GM18858 (cell line): ENCODE measurements around the gene NFIA.
"Not testable (repeated sequence)": the region's sequence is repeated elsewhere in the genome, so short reads cannot be mapped to it uniquely, and the experiment has no call there.

Source experiments
- ATAC-seq: cut with Tn5 transposase; IDR thresholded peaks from one replicate; pipeline ENCODE4 v1.9.1; 2021; ENCODE audit not compliant: unreplicated experiment

NFIA gene

GRCh38 chr1:61125895-61126294 is 43.5 kb downstream of the NFIA start:
- no peak for ATAC-seq

DNA sequence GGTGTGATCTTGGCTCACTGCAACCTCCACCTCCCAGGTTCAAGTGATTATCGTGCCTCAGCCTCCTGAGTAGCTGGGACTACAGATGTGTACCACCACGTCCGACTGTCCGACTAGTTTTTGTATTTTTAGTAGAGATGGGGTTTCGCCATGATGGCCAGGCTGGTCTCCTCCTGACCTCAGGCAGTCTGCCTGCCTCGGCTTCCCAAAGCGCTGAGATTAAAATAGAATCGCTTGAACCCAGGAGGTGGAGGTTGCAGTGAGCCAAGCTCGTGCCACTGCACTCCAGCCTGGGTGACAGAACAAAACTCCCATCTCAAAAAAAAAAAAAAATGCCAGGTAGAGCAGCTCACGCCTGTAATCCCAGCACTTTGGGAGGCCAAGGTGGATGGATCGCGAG is 44.5 kb downstream of the NFIA start:
- not testable (repeated sequence) for ATAC-seq

- ATAC-seq: no peak
Measured at GRCh38 chr1:61130338-61131000, 48.1 kb downstream of the NFIA start.

- ATAC-seq: no peak
Measured at GRCh38 chr1:61131248-61131647, 48.9 kb downstream of the NFIA start.

- no peak for ATAC-seq
Measured at GRCh38 chr1:61131716-61132115, 49.4 kb downstream of the NFIA start.

DNA sequence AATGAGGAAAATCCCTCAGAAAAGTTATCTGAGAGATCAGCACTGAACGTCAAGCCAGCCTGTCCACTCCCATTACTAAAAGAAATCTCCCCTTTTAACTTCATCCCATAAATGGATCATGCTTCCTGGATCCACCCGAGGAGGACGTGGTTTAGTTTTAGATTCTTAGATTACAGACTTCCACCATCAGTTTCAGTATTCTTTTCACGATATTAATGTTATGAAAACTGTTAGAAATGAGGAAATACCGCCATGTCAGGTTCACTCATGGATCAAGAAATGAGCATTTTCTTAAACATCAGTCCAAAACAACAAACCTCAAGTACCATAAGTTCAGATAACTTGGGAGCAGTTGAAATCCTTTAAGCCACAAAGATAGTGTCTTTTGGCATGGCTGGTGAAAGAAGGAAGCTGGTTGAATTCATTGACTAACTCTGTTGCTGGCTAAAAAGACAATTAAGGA is 49.8 kb downstream of the NFIA start:
- no peak for ATAC-seq

GRCh38 chr1:61132645-61133334 is 50.4 kb downstream of the NFIA start:
- no peak for ATAC-seq

DNA sequence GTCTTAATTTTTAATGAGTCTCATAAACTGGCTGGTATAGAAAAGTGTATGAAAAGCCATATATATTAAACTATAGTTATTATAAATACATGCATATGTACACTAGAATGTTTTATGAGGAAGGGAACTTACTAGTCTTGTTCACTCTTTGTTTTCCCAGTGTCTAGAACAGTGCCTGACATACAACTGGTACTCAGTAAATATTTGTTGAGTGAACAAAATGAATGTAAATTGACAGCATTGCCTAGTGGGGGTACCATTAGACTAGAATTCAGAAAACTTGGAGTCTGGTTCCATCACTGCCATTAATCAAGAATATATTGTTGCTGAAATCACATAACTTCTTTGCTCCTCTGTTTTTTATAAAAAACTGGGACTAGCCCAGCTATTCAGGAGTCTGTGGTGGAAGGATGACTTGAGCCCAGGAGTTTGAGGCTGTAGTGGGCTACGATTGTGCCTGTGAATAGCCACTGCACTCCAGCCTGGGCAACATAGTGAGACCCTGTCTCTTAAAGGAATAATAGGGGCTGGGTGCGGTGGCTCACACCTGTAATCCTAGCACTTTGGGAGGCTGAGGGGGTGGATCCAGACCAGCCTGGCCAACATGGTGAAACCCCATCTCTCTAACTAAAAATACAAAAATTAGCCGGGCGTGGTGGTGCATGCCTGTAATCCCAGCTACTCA is 51.1 kb downstream of the NFIA start:
- ATAC-seq: no peak

GRCh38 chr1:61135291-61135690 is 52.9 kb downstream of the NFIA start:
- no peak for ATAC-seq

- no peak for ATAC-seq
Measured at GRCh38 chr1:61138305-61138704, 55.9 kb downstream of the NFIA start.

- no peak for ATAC-seq
Measured at GRCh38 chr1:61138921-61139774, 56.8 kb downstream of the NFIA start.

DNA sequence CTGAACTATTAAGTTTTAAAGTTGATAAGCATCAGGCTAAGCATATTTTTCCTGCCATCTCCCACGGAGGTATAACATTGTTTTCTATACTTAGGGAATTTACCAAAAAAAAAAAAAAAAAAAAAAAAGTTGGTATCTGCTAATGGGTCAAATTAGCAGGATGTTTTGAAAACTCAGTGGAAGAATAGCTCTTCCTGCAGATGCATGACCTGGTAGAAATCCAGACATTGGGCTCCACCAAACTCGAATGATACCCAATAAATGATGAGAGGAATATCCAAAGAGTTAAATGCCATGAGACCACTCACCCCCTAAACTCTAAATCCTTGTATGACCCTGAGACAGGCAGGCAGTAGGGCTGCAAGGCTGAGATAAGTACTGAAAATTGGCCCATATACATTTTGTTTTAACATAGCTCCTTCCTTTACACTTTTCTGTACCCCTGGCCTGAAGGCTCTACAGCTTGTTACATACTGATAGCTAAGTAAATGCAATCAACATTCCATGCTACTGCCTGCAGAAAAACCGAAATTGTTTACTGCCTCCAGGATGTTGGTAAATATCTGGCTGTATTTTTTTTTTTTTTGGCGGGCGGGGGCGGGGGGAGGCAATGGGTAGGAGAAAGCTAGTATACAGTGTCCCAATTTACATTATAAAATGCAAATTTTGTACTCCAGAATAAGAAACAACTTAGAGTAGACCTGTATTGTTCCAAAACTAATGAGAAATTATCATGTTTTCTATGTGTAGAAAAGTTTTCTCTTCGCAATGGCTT is 57.6 kb downstream of the NFIA start:
- no peak for ATAC-seq

- ATAC-seq: no peak
Measured at GRCh38 chr1:61140778-61141177, 58.4 kb downstream of the NFIA start.

DNA sequence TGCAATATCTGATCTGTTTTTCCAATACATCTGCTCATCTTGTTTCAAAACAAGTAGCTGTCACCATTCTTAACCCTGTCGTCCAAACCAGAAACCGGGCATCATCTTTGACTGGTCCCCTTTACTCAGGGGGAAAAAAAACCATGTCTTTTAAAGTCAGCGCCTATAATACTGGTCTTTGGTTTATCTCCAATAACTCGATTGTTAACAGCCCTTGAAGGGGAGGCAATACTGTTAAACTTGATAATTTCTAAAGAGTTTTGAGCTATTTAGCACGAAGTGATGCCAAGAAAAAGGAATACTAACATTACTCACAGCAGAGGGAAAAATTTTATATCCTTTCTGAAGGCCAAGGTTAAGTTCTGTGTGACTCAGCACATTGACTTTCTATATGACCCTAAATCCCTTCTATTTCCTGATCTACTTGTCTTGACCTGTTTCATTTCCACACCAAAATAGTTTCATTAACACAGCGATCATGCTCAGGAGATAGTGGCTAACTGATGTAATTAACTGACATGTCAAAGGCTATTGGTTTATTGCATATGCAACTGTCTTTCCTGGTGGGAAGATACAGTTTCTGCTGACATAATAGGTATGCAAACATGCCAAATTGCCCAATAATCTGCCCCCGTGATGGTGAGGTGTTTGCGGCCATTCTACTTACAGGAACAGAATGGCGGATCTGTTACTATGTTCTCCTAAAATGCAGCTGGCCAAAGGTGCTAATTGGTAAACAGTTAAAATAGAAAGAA is 59.1 kb downstream of the NFIA start:
- no peak for ATAC-seq

DNA sequence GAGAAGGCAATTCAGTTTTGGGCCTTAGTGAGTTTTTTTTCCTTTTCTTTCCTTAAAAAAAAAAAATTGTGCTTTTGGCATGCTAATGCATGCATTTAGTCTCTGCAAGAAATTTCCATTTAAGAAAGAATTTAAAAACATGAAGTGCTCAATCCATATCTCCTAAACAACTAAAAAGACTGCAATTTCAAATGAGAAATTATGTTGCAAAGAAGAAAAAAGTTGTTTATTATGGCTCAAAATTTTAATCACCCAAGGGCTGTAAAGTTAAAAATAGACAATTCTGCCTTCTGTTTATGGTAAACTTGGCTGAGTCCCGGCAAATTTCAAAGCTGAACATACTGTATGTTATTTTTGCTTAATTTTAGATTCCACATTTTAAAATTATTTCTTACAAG is 59.7 kb downstream of the NFIA start:
- no peak for ATAC-seq

GRCh38 chr1:61142726-61143500 is 60.6 kb downstream of the NFIA start:
- no peak for ATAC-seq

- ATAC-seq: no peak
Measured at GRCh38 chr1:61143821-61144424, 61.6 kb downstream of the NFIA start.

DNA sequence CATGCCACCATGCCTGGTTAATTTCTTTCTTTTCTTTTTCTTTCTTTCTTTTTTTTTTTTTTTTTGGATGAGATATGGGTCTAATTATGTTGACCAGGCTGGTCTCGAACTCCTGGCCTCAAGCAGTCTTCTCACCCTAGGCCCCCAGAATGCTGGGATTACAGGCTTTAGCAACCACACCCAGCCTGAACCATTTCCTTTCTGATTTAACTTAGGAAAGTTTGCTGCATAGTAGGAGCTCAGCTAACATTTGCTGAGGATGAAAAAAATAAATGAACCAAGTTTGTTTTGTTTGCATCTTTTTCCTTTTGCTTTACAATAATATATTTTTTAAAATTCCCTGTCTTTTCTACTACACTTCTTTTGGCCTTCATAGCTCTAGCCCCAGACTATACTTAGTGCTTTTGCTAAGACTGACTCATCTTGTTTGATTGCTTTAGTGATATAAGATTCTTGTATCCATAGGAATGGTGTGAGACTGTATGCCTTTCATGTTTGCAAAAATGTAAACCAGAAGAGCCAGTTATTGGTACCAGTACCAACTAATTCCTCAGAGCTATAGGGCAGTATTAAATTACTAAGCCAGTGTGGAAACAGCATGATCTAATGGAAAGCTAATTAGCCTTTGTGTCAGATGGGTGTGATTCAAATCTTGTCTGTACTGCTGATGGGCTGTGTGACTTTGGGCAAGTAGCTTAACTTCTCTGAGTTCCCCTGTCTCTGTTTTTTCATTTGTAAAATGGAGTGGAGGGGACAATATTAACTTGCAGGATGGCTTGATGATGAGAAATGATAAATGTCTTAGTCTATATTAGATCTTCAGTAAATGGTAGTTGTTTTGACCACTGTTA is 66.9 kb downstream of the NFIA start:
- ATAC-seq: no peak
